NT2/D1 (cell line): ENCODE measurements around the gene TSPY1.
"Not testable (repeated sequence)": the region's sequence is repeated elsewhere in the genome, so short reads cannot be mapped to it uniquely, and the experiment has no call there.

ENCODE experiments used
- DNase-seq: peaks from one replicate; pipeline ENCODE4 v3.0.0-alpha.2; 2011; ENCODE audit warnings: low read depth, low spot score
- H3K27me3 ChIP-seq: 2 replicates; pipeline ENCODE4 v1.6.0; 2011; ENCODE audit warnings: mild to moderate bottlenecking; ENCODE audit not compliant: insufficient read length, insufficient read depth
- H3K36me3 ChIP-seq: 2 replicates; pipeline ENCODE4 v1.6.1; 2011; ENCODE audit warnings: mild to moderate bottlenecking, low read length, mixed read lengths; ENCODE audit not compliant: insufficient read depth, insufficient read length
- H3K4me1 ChIP-seq: 2 replicates; pipeline ENCODE4 v1.5.1; 2011; ENCODE audit not compliant: insufficient read depth, insufficient read length
- H3K4me3 ChIP-seq: 2 replicates; pipeline ENCODE4 v1.5.1; 2011; ENCODE audit warnings: low read depth; ENCODE audit not compliant: insufficient read length
- H3K9ac ChIP-seq: 2 replicates; pipeline ENCODE4 v1.6.0; 2011; ENCODE audit warnings: low read depth; ENCODE audit not compliant: insufficient read length
- H3K9me3 ChIP-seq: 2 replicates; pipeline ENCODE4 v1.5.1; 2011; ENCODE audit warnings: mild to moderate bottlenecking, low read length; ENCODE audit not compliant: insufficient read depth

The TSPY1 gene, protein sequence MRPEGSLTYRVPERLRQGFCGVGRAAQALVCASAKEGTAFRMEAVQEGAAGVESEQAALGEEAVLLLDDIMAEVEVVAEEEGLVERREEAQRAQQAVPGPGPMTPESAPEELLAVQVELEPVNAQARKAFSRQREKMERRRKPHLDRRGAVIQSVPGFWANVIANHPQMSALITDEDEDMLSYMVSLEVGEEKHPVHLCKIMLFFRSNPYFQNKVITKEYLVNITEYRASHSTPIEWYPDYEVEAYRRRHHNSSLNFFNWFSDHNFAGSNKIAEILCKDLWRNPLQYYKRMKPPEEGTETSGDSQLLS

DNA sequence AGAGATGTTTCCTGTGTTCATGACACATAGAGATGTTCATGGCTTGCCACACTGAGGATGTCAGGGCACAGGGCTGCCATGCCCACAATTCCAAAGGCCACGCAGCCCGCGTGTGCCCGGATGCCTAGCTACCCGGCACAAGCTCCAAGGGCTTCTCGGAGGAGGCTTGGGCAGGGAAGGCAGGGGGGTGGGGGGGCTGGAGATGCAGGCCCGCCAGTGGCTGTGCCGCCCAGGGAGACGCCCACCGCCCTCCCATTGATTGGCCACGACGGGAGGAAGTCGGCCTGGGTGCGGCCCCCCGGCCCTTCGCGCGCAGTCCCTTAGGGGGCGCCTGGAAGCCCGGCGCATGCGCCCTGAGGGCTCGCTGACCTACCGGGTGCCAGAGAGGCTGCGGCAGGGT is at the start of gene TSPY1:
TSS of gene TSPY1 (plus strand) at position 301 of the 400 bp plus-strand sequence. CDS start at position 347, 46 bp downstream.
- not testable (repeated sequence) for H3K27me3 ChIP-seq, H3K9ac ChIP-seq, H3K9me3 ChIP-seq, H3K36me3 ChIP-seq, DNase-seq, H3K4me1 ChIP-seq, H3K4me3 ChIP-seq

DNA sequence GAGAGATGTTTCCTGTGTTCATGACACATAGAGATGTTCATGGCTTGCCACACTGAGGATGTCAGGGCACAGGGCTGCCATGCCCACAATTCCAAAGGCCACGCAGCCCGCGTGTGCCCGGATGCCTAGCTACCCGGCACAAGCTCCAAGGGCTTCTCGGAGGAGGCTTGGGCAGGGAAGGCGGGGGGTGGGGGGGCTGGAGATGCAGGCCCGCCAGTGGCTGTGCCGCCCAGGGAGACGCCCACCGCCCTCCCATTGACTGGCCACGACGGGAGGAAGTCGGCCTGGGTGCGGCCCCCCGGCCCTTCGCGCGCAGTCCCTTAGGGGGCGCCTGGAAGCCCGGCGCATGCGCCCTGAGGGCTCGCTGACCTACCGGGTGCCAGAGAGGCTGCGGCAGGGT is 20.2 kb downstream of the TSPY1 start, which contains the start of gene TSPY9:
TSS of gene TSPY9 (plus strand) at position 301 of the 400 bp plus-strand sequence. CDS start at position 347, 46 bp downstream.
- not testable (repeated sequence) for H3K4me1 ChIP-seq, H3K9ac ChIP-seq, H3K4me3 ChIP-seq, H3K36me3 ChIP-seq, H3K9me3 ChIP-seq, DNase-seq, H3K27me3 ChIP-seq

DNA sequence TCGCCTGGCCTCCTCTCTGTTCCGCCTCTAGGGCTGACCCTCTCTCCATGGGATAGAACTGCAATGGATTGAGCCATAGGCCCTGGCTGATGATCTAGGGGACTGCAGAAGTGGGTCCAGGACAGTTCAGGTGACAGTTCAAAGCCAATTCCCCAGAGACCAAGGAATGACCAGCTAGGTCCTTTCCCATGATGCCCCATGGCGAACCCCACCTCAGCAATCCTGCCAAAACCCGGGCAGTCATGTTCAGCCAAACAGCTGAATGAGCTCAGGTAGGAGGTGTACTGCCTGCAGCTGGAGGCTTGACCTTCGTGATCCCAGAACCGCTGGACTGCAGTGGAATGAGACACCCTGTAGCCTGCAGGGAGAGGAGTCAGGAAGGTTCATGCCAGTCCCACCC is 37.6 kb downstream of the TSPY1 start:
- not testable (repeated sequence) for H3K9ac ChIP-seq, H3K27me3 ChIP-seq, H3K9me3 ChIP-seq, H3K36me3 ChIP-seq, H3K4me1 ChIP-seq, H3K4me3 ChIP-seq, DNase-seq

DNA sequence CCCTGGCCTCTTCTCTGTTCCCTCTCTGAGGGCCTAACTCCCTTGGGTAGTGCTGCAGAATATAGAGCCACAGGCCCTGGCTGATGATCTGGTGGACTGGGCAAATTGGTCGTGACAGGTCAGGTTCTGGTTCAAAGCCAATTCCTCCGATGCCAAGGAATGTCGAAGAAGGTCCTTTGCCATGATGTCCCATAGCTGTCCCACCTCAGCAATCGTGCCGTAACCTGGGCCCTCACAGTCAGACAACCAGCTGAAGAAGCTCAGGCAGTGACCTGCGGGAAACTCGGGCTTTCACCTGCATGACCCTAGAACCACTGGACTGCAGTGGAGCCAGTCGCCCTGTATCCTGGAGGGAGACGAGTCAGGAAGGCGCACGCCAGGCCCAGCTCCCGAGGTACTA is 49.5 kb downstream of the TSPY1 start:
- H3K4me3 ChIP-seq, H3K4me1 ChIP-seq, DNase-seq, H3K9me3 ChIP-seq, H3K27me3 ChIP-seq, H3K9ac ChIP-seq, H3K36me3 ChIP-seq: not testable (repeated sequence)
